Heart left ventricle (tissue), 16 donors: ENCODE data around the gene MPO. TPM values are rescaled to one million over a fixed set of nuclear protein-coding genes. Genes with fewer than 3 reads are reported as not detected.

Experiments used
- ATAC-seq, 4 donors: fragments of 200-7000 bp; cut with Tn5 transposase; one replicate each; pipeline ENCODE4 v1.9.1; 2020 to 2022; ENCODE audit warnings: moderate library complexity in 4 of 4, mild to moderate bottlenecking in 3 of 4, moderate number of reproducible peaks in 1 of 4
- DNase-seq, 5 donors: peaks; one replicate each; pipeline ENCODE4 v3.0.0-alpha.2; 2020
- H3K27ac ChIP-seq, 12 donors: fragments of 200-600 bp; sonication (generic) in 4 of 12; one replicate each; pipeline versions ENCODE4 v1.5.0 to v1.8.0; 2016 to 2022; ENCODE audit warnings: mild to moderate bottlenecking in 2 of 12
- H3K27me3 ChIP-seq, 9 donors: fragments of 200-600 bp; sonication (generic) in 2 of 9; one replicate each; pipeline versions ENCODE4 v1.5.1 to v1.8.0; 2016 to 2022; ENCODE audit warnings: mild to moderate bottlenecking in 3 of 9
- H3K36me3 ChIP-seq, 9 donors: fragments of 200-600 bp; sonication (generic) in 2 of 9; one replicate each; pipeline versions ENCODE4 v1.5.0 to v1.8.0; 2018 to 2022; ENCODE audit warnings: mild to moderate bottlenecking in 2 of 9
- H3K4me1 ChIP-seq, 12 donors: fragments of 200-600 bp; sonication (generic) in 4 of 12; one replicate each; pipeline versions ENCODE4 v1.5.0 to v1.8.0; 2016 to 2022; ENCODE audit warnings: mild to moderate bottlenecking in 3 of 12
- H3K4me3 ChIP-seq, 12 donors: fragments of 200-600 bp; sonication (generic) in 4 of 12; one replicate each; pipeline versions ENCODE4 v1.5.0 to v1.8.0; 2017 to 2022; ENCODE audit warnings: mild to moderate bottlenecking in 9 of 12, moderate library complexity in 4 of 12
- H3K9me3 ChIP-seq, 12 donors: fragments of 200-600 bp; sonication (generic) in 4 of 12; one replicate each; pipeline versions ENCODE4 v1.5.0 to v1.8.0; 2016 to 2022; ENCODE audit warnings: mild to moderate bottlenecking in 1 of 12
- POLR2A ChIP-seq, 2 donors: fragments of 450-650 bp; IDR thresholded peaks; one replicate each; pipeline ENCODE4 v1.6.1; 2017; ENCODE audit warnings: antibody characterized with exemption in 2 of 2, mild to moderate bottlenecking in 2 of 2, moderate library complexity in 2 of 2
- WGBS, 4 donors: extraction: QIAGEN DNeasy Blood & Tissue Kit in 2 of 4; methylation state at CpG; one replicate each; pipeline versions ENCODE4 v1.1.5 to v1.1.7; 2013 to 2018; 5-methylcytosine and 5-hydroxymethylcytosine counted together
- intact Hi-C, 10 donors: fragments of 100-400 bp; cut with DNase I; formaldehyde crosslinking; loops; one replicate each; pipeline versions ENCODE4 v1.11.1 to v1.14.2; 2022
- polyA plus RNA-seq, 2 donors: library from polyadenylated mRNA; stranded (reverse); fragments of 200-250 nt; gene quantifications; one replicate each; pipeline ENCODE4 v1.2.3, GENCODE V29; 2013
- total RNA-seq, 9 donors: library from RNA; depleted of rRNA in 2 of 9; stranded (reverse); fragments of >200 nt in 2 of 9; fragmentation: NEBNext Ultra II Directional in 3 of 9; extraction: Animal tissue kit (Norgen Biotek cat#: 25700) in 3 of 9; gene quantifications; one replicate each; pipeline versions ENCODE4 v1.1.0 to v1.2.4, GENCODE V29; 2016 to 2023
- TF ChIP-seq, protein P1 (sequence below), 12 donors: fragments of 200-600 bp; sonication (generic) in 4 of 12; IDR thresholded peaks; one replicate each; pipeline versions ENCODE4 v1.5.0 to v1.8.0; 2018 to 2022; ENCODE audit warnings: antibody characterized with exemption in 12 of 12, mild to moderate bottlenecking in 5 of 12
- donor health status: ischemic (EF 13 %, LVEDD 7.1; RV severe dilation, severe dysfunction).
- donor health status: healthy with polysubstance abuse.
- donor health status: DM: no; HTN: yes; CAD: no.
- donor health status: DM: no; HTN: no; CAD: no.
- donor health status: ischemic (EF 25% LVEDD 6.9; RV normal size, moderate dysfunction).
- donor health status: ischemic (EF 25% LVEDD 5.7; RV mildly dilated, moderate dysfunction).
- donor health status: healthy.
- donor health status: DM: yes; HTN: yes; CAD: no.
- donor health status: ischemic (EF 35%, LVEDD 5.7; RV mildly dilated, moderate dysfunction).
- donor health status: nonischemic (EF 11% LVEDD 7.7; RV severe dilation, severe dysfunction).
- donor health status: DM: yes; HTN: yes; CAD: no.
- donor health status: PGD.
- donor health status: ischemic (EF 29% LVEDD 5.4; RV normal size, mild dysfunction).
- donor health status: nonischemic (EF 23%, LVEDD 6.1; RV moderate dilation, normal function).

Gene MPO
- total and polyA plus RNA-seq, 11 donors = 0.11 to 2.8 (median 0.31) TPM; not detected in 4

- no peaks in the 10 kb centered on the region for H3K9me3 ChIP-seq
- intact Hi-C loops = no loop called here
- no peak for DNase-seq
- 39 to 45% (median 41%) methylated on average over 1 of the region's 1 CpG for WGBS, 4 donors
- no peaks in the 10 kb centered on the region for H3K36me3 ChIP-seq
- H3K4me3 ChIP-seq = no peak overlapping the region
- TF ChIP-seq, protein P1, sequence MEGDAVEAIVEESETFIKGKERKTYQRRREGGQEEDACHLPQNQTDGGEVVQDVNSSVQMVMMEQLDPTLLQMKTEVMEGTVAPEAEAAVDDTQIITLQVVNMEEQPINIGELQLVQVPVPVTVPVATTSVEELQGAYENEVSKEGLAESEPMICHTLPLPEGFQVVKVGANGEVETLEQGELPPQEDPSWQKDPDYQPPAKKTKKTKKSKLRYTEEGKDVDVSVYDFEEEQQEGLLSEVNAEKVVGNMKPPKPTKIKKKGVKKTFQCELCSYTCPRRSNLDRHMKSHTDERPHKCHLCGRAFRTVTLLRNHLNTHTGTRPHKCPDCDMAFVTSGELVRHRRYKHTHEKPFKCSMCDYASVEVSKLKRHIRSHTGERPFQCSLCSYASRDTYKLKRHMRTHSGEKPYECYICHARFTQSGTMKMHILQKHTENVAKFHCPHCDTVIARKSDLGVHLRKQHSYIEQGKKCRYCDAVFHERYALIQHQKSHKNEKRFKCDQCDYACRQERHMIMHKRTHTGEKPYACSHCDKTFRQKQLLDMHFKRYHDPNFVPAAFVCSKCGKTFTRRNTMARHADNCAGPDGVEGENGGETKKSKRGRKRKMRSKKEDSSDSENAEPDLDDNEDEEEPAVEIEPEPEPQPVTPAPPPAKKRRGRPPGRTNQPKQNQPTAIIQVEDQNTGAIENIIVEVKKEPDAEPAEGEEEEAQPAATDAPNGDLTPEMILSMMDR (IDR thresholded peaks at IDR 0.05) = no peak
- no peak for TF ChIP-seq POLR2A (IDR thresholded peaks at IDR 0.05)
- no peak overlapping the region for H3K27ac ChIP-seq
- no peak for ATAC-seq
- H3K27me3 ChIP-seq = peaks cover 0 to 11% (median 0%) of the 10 kb centered on the region in 9 donors
- H3K4me1 ChIP-seq = peaks cover 0 to 9% (median 5%) of the 10 kb centered on the region in 12 donors
These were observed 56.4 kb downstream of the MPO start for GRCh38 chr17:58224315-58224714.

Other genes with a start within 250 kb of the MPO start
- 100 to 1,000 TPM in 1 of 9 donors, 10 to 100 TPM in 8; 41.4 to 102 (median 74.0) TPM for gene DYNLL2, start 197.5 kb downstream of the MPO start, total RNA-seq
- gene DYNLL2, start 197.5 kb downstream of the MPO start, polyA plus RNA-seq = 10 to 100 TPM; 70.8 to 89.4 TPM
- not detected for gene OR4D1, start 132.6 kb downstream of the MPO start, total RNA-seq
- not detected for gene OR4D1, start 132.6 kb downstream of the MPO start, polyA plus RNA-seq
- gene OR4D2, start 114.0 kb downstream of the MPO start, total RNA-seq = not detected
- not detected for gene OR4D2, start 114.0 kb downstream of the MPO start, polyA plus RNA-seq
- gene EPX, start 88.2 kb downstream of the MPO start, total RNA-seq = not detected
- gene EPX, start 88.2 kb downstream of the MPO start, polyA plus RNA-seq = not detected
- 10 to 100 TPM in 3 of 9 donors, 1 to 10 TPM in 6; 3.3 to 15.1 (median 8.6) TPM for gene MKS1, start 61.7 kb downstream of the MPO start, total RNA-seq
- gene MKS1, start 61.7 kb downstream of the MPO start, polyA plus RNA-seq = 1 to 10 TPM; 6.1 to 6.3 TPM
- not detected for gene LPO, start 42.4 kb downstream of the MPO start, total RNA-seq
- gene LPO, start 42.4 kb downstream of the MPO start, polyA plus RNA-seq = not detected
- gene TSPOAP1, start 47.9 kb upstream of the MPO start, total RNA-seq = 10 to 100 TPM in 6 of 9 donors, 1 to 10 TPM in 3; 5.1 to 23.1 (median 13.3) TPM
- 10 to 100 TPM in 1 of 2 donors, 1 to 10 TPM in 1; 1.6 to 19.0 TPM for gene TSPOAP1, start 47.9 kb upstream of the MPO start, polyA plus RNA-seq
- gene SUPT4H1, start 71.3 kb upstream of the MPO start, total RNA-seq = 10 to 100 TPM; 44.1 to 69.9 (median 58.0) TPM
- 10 to 100 TPM; 53.9 to 92.7 TPM for gene SUPT4H1, start 71.3 kb upstream of the MPO start, polyA plus RNA-seq
- 1 to 10 TPM; 3.8 to 7.5 (median 5.1) TPM for gene RNF43, start 136.6 kb upstream of the MPO start, total RNA-seq
- 1 to 10 TPM; 1.9 to 2.7 TPM for gene RNF43, start 136.6 kb upstream of the MPO start, polyA plus RNA-seq
- gene HSF5, start 207.5 kb upstream of the MPO start, total RNA-seq = under 1 TPM in 2 of 9 donors, not detected in 7; 0.06 to 0.19 TPM
- not detected for gene HSF5, start 207.5 kb upstream of the MPO start, polyA plus RNA-seq
- 10 to 100 TPM; 10.9 to 24.9 (median 19.8) TPM for gene MTMR4, start 233.7 kb upstream of the MPO start, total RNA-seq
- 10 to 100 TPM in 1 of 2 donors, 1 to 10 TPM in 1; 9.1 to 22.5 TPM for gene MTMR4, start 233.7 kb upstream of the MPO start, polyA plus RNA-seq